HG03045 (cell line): Measurements from ENCODE around the gene HEXIM2.
A peak's percentile ranks its signal among the peaks of the same experiment; 100 is the strongest.
"Not testable (repeated sequence)": the region's sequence is repeated elsewhere in the genome, so short reads cannot be mapped to it uniquely, and the experiment has no call there.

ENCODE experiments used
- ATAC-seq: cut with Tn5 transposase; IDR thresholded peaks from one replicate; pipeline ENCODE4 v1.9.1; 2021; ENCODE audit warnings: mild to moderate bottlenecking, moderate library complexity; ENCODE audit not compliant: unreplicated experiment

Gene HEXIM2

DNA sequence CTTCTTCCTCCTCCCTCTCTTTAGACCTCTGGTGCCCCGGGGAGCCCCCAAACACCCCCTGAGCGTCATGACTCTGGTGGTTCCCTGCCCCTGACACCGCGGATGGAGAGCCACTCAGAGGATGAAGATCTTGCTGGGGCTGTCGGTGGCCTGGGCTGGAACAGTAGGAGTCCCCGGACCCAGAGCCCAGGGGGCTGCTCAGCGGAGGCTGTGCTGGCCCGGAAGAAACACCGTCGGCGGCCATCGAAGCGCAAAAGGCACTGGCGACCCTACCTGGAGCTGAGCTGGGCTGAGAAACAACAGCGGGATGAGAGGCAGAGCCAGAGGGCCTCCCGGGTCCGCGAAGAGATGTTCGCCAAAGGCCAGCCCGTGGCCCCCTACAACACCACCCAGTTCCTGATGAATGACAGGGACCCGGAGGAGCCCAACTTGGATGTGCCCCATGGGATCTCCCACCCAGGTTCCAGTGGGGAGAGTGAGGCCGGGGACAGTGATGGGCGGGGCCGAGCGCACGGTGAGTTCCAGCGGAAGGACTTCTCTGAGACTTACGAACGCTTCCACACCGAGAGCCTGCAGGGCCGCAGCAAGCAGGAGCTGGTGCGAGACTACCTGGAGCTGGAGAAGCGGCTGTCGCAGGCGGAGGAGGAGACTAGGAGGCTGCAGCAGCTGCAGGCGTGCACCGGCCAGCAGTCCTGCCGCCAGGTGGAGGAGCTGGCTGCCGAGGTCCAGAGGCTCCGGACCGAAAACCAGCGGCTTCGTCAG, 7.5 kb downstream of the HEXIM2 start:
- ATAC-seq = no peak

DNA sequence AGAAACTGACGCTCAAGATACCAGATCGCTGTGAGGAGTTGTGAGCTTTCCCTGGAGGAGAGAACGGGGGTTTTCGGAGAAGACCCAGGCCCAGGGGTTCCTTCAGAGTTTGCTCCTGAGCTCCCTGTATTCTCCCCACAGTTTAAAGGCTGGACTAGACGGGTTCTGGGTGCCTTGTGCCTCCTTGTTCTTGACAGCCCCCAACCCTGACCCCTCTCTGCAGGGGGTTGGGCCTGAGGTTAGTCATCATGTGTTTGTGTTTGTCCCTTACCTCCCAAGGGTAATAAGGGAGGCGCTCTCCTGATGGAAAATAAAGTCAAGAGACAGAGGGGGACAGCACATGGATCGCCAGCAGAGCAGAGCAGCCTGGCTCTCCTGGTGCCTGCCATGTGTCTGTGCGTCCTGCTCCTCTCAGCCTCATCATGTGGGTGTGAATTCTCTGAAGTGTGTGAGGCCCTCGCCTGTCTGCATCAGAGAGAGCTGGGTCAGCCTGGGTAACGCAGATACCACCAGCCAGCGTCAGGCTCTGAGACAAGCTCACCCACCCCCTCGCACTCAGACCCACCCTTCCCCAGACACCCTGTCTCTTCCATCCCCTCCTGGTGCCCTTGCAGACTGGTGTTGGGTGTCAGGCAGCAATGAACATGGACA, 8.7 kb downstream of the HEXIM2 start:
- no peak for ATAC-seq

DNA sequence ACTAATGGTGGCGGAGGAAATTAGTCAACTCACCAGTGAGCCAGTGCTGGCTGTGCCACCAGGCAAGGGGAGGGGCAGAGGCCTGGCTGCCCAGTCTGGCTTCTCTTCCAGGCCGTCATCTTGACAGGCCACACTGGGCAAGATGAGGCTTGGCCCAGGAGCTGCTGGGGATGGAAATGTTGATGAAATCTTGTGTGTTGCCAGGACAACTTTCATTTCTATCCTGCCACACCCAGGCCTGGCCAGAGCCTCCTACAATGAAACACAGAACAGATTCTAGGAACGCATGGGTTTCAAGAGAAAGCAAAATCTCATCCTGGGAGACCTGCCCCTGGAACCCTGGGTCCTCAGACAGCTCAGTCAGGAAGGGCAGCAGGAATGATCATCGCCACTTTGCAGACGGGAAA, 9.3 kb downstream of the HEXIM2 start:
- no peak for ATAC-seq

DNA sequence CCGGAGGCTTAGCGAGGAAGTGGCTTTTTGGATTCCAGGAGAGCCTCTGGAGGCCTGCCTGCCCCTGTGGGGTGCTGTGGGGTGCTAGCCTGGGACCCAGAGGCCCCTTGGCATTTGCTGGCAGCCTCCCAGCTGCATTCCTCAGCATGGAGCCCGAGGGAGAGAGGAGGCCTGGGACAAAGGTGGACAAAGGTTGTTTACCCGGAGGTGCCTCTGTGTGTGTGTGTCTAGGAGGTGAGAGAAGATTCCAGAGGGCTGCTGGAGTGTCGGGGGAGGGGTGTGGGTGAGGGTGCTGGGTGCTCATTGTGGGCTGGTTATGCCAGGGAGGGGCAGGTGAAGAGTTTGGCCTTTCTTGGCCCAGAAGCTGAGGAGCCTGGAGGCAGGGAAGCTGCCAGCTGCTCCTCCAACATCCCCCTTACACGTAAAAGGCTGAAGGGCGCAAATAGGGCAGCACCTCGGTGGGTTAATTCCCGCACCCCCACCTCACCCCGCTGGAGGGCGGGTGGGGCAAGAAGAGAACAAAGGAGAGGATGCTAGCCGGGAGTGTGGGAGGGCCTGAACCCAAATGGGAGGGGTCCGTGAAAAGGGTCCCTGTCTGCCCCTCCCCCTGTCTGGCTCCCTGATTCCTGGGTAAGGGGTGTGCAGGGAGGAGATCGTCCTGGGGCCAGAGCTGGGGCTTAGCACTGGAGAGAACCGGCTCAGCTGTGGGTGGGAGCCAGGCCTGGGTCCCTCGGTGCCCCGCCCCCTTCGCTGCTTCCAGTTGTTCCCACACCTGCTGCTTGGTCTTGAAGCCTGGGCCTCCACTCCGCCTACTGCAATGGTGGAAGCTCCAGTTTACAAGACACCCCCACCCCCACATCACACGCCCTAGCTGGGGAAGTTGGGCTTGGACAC, 9.9 kb downstream of the HEXIM2 start:
- no peak for ATAC-seq

DNA sequence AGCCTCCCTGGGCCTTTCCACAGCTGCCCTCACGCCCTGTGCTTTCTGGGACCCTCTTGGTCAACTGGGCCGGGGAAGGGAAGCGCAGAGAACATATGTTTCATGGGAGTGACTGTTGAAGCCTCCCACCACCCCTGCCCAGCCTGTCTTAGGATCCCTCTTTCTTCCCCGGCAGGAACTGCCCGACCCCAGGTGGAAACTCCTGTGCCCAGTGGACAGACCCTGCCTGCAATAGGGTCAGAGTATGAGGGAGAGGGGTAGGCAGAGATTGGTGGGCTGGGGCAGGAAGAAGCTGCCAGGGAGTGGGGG, 10.5 kb downstream of the HEXIM2 start:
- no peak for ATAC-seq

DNA sequence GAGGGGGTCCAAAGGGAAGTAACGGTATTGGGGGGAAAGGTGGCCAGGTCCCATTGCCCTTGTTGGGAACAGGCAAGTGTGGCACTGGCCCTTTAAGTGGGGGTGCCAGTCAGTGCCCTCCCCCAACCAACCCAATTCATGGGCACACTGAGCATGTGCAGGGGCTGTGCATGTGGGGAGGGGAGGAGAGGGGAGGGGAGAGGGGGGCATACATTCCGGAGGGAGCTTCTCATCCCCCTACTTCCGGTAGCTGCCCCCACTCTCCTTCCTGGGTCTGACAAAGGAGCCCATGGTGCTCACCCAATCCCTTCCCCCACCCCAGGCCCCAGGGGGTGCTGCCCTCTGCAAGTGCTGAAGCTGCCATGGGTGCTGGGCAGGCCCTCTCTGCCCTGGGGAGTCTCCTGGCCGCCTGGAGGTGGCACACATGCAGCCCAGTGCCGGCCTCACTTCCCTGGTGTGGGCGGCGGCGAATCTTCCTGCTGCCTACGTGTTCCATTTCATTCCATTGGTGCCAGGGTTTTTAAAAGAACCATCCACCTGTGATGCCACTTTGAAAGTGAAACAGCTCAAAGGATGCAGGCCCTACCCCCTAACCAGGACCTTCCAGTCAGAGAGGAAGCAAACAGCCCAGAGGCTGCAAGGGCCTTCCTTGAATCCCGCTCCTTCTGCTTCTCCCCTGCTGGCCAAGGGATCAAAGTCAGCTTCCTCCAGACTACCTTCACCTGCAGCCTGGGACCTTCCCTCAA, 11.0 kb downstream of the HEXIM2 start:
- ATAC-seq = no peak

DNA sequence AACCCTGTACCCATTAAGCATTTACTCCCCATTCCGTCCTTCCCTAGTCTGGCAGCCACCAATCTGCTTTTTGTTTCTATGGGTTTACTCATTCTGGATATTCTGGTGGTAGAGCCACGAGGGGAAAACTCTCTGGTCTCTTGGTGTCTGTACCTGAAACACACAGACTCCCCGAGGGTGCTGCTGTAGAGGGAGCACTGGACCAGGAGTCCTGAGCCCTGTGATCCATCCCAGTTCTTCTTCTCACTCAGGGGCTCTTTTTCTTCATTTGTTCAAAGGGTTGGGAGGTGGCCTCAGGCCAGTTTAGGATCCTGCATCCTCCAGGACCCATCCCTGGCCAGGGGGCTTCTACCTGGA, 14.1 kb downstream of the HEXIM2 start:
- ATAC-seq = no peak

DNA sequence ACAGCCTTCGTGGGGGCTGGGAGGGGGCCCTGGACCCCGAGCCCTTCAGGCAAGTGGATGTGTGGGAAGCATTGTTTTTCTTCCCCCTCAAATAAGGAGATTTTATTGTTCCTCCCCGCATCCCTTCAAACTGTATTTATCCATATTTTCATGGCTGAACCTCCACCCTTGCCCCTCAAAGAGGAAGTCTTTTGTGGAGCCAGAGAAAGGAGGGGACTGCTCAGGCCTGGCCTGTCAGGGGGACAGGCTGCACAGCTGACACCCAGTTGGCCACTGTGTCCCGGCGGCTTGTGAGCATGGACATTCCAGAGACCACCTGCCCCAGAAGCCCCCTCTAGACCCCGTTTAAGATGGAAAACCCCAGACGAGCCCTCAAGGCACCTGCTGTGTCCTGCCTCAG, 15.9 kb downstream of the HEXIM2 start:
- no peak for ATAC-seq

DNA sequence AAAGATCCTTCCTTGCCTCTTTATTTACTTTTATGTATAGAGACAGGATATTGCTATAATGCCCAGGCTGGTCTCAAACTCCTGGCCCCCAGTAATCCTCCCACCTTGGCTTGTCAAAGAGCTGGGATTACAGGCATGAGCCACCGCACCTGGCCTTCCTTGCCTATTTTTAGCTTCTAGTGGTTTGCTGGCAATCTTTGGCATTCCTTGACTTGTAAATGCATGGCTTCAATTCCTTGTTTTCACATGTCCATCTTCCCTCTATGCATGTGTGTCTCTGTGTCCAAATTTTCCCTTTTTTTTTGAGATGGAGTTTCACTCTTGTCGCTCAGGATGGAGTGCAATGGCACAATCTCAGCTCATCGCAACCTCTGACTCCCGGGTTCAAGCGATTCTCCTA, 22.5 kb downstream of the HEXIM2 start:
- no peak for ATAC-seq

DNA sequence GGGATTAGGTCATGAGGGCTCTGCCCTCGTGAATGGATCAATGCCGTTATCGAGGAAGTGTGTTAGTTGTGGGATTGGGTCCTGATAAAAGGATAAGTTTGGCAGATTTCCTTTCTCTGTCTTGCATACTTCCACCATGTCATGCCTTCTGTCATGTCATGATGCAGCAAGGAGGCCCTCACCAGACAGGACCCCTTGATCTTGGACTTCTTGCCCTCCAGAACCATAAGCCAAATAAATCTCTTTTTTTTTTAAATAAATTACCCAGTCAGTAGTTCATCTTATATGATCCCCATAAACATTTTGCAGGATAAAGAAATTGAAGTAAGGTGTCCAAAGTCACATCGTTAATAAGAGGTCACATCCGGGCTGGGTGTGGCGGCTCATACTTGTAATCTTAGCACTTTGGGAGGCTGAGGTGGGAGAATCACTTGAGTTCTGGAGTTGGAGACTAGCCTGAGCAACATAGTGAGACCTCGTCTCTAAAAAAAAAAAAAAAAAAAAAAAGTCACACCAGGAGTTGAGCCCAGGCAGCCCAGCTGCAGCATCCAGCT, 25.2 kb downstream of the HEXIM2 start:
- no peak for ATAC-seq

DNA sequence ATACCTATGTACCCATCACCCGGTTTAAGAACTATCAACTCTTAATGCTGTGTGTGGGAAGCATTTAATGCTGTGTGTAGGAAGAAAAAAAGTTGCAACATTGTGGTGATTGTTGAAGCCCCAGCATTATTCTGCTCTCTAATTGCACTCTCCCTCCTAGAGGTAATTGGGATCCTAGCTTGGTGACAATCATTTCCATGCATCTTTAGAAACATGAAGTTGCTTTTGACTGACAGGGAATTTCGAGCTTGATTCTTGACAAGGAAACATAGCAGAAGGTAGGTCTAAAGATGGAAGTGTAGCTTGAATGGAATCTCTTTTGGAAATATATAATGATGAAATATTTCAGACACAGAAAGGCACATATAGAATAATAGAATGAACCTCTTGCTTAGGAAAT, 27.3 kb downstream of the HEXIM2 start:
- no peak for ATAC-seq

DNA sequence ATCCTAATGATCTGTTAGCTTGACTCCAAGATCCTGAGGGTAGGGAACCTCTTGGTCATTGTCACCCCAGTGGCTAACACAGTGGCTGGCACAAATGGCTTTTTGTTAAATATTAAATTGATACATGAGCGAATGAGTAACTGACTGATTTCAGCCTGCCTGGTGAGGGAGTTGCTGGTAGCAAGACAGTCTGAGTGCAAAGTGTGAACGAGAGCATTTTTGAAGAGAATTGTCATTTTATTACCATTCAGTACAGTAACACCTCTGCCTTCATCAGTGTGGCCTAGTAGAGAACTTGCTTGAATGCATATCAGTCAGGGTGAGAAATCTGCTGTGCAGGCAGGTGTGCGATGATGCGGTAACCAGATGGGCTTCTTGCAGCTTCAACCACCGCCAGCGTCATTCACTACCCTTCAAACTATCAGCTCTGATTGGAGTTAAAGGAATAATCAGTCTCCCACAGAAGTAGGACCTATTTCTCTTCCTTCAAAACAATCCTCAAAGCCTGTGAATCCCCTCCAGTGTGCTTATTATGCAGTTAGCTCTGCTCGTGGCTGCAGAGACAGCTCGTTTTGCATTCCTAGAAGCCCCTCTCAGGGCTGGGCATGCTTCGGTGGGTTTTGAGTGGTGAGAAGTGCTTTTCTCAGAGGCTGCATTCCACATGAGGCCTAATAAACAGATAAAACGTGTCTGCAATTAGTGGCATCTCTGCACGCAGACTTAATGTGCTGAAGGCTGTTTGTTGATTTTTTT, 29.0 kb downstream of the HEXIM2 start:
- ATAC-seq = no peak

DNA sequence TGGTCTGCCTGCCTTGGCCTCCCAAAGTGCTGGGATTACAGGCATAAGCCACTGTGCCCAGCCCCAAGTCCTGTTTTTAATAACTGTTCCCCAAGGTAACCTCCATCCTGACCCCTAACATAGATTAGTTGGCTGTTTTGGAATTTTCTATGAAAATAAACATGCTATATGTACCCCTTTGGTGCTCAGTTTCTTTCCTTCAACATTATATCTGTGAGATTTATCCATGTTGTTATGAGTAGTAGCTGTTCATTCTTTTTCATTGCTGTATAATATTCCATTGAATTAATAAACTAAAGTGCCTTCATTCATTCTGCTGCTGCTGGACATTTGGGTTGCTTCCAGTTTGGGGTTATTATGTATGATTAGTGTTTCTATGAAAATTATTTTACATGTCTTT, 33.7 kb downstream of the HEXIM2 start:
- no peak for ATAC-seq

DNA sequence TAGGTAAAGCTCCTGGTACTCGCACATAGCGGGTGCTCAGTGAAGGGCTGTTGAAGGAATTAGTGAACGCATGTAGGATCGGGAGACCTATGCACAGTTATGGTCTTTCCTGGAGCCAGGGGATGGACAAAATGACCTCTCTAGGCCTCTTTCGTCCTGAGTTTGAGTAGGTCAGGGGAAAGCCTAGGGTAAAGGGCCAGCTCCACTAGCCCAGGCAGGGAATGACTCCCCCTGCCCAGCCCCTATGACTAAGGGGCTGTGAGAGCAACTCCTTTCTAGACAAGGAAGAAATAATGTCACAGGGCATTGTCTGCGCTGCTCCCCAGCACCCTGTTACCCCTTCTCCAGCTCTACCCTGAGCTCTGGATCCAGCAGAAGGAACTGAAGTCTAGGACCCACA, 35.4 kb downstream of the HEXIM2 start:
- no peak for ATAC-seq

DNA sequence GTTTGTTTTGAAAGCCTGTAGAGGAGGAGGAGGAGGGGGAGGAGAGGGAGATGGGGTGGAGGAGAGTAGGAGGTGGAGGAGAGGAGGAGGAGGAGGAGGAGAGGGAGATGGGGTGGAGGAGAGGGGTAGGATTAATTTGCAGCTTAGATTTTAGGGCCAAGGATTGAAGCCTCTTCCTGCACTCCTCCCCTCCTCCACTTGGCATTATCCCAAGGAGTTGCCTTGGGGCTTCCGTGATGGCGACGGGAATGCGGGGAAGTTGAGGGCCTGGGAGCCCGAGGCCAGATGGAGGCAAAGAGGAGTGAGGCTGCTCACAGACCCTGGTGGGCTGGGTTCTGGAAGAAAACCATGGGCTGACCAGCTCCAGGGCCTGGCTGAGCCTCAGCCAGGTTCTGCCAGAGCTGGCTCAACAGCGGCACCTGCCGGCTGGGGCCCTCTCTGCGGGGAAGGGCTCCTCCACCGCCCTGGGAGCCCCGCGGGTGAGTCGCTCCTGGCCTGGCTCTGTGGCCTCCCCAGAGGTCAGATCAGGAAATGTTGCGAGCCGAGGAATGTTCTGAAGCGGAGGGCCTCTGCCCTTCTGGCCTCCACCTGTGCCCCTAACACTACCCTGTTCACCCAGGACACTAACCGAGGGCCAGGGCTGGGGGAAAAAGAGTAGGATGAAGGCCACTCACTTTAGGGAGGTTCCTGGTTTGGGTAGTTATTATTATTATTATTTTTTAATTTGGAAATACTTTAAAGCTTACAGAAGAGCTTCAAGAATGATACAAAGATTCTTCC, 36.1 kb downstream of the HEXIM2 start:
- ATAC-seq = peak; percentile 72

DNA sequence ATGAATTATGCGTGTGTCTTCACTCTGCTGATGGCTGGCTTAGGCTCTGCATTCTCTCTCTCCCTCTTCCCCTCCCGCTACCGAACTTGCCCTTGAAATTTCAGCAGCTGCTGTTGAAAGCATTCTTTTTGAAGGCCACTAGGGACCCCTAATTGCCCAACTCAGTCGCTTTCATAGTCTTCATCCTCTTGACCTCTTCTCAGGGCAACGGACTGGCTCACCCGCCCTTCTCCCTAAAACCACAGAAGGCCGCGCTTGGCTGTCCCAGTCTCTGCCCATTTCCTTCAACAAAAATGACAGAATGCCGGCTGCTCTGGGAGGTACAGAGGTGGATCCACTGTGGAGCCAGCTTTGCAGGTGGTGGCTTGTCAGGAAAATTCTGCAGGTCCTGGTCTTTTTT, 39.0 kb downstream of the HEXIM2 start:
- no peak for ATAC-seq

DNA sequence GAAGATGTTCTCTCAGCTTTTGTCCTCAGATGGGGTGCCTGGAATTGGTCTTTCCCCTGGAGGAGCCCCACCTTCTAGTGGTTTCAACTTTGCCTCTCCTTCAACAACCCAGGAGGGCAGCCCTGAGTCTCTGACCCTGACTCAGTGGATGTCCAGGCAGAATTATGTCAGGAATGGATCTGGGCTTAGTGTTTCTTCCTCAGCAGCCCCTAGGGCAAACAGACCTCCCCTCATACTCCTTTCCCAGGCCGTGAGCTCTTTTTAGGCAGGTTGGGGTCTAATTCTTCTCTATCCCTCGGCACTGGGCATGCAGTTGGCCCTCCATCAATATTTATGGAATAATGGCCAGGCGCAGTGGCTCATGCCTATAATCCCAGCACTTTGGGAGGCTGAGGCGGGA, 39.8 kb downstream of the HEXIM2 start:
- no peak for ATAC-seq

DNA sequence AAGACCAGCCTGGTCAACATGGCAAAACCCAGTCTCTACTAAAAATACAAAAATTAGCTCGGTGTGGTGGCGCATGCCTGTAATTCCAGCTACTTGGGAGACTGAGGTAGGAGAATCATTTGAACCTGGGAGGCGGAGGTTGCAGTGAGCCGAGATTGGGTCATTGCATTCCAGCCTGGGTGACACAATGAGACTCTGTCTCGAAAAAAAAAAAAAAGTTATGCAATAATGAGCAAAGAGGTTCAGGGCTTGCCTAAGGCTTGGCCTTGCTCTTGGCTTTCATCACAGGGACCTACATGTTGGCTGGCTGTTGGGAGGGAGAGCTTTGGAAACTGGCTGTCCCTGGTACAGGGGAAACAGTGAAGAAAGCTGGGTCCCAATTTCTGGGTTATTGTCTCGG, 40.2 kb downstream of the HEXIM2 start:
- ATAC-seq = not testable (repeated sequence)

DNA sequence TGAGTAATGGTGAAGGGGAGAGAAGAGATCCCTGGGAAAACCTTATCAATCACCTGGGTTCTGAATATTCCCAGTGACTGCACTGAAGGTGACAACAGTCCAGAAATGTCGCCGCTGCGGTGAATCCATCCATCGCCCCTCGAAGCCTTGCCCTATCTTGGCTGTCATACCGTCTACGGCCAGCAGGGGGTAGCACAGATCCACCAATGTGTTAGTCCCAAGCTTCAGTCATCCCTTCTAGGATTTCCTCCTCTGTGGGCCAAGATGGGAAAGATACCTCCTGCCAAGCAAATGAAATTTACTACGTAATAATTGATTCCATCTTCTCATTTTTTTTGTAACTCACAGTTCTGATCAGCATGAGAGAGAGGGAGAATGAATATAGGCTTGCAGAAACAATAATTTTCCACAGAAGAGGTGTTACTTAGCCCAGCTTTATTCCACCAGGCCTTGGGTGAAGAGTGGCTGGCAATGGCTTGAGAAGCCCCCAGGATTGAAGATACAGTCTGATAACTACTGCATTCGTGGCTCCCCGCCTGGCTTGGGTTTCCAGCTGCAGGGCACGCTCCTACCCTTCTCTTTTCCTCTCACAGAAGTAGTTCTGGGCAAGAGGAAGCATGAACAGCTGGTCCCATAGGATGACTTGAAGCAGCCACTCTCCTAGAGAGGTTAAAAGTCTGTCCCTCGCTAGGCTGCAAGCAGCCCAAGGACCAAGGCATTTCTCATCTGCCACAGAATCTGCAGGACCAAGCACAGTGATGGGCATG, 57.4 kb downstream of the HEXIM2 start:
- no peak for ATAC-seq
